Naive B cell (primary cell): ENCODE measurements around the gene CD300LD. TPM values are rescaled to one million over a fixed set of nuclear protein-coding genes. Genes with fewer than 3 reads are reported as not detected.

Experiments used
- ATAC-seq, 2 donors: fragments of 150-1000 bp; cut with Tn5 transposase; 2 replicates each; pipeline ENCODE4 v1.10.0; 2021; ENCODE audit warnings: low read depth in 2 of 2, mild to moderate bottlenecking in 2 of 2, moderate library complexity in 2 of 2
- DNase-seq: peaks from one replicate; pipeline ENCODE4 v3.0.0; 2022
- H3K27ac Mint-ChIP-seq, 6 donors: one replicate each; pipeline ENCODE4 v1.8.0; 2020 to 2022; ENCODE audit warnings: mild to moderate bottlenecking in 6 of 6, mixed read lengths in 6 of 6, moderate library complexity in 5 of 6, inconsistent platforms in 2 of 6
- H3K27me3 Mint-ChIP-seq, 3 donors: one replicate each; pipeline ENCODE4 v1.8.0; 2021 to 2022; ENCODE audit warnings: mixed read lengths in 3 of 3, mild to moderate bottlenecking in 1 of 3
- H3K36me3 Mint-ChIP-seq, 2 donors: one replicate each; pipeline ENCODE4 v1.8.0; 2020 to 2022; ENCODE audit warnings: mixed read lengths in 2 of 2, inconsistent platforms in 1 of 2, mild to moderate bottlenecking in 1 of 2
- H3K4me1 Mint-ChIP-seq, 3 donors: one replicate each; pipeline ENCODE4 v1.8.0; 2020 to 2022; ENCODE audit warnings: mixed read lengths in 3 of 3, inconsistent platforms in 1 of 3, mild to moderate bottlenecking in 1 of 3, moderate library complexity in 1 of 3
- H3K4me3 Mint-ChIP-seq, 8 donors: one replicate each; pipeline ENCODE4 v1.8.0; 2020 to 2022; ENCODE audit warnings: mild to moderate bottlenecking in 8 of 8, mixed read lengths in 8 of 8, moderate library complexity in 8 of 8, inconsistent platforms in 2 of 8
- H3K9me3 Mint-ChIP-seq, 7 donors: one replicate each; pipeline ENCODE4 v1.8.0; 2020 to 2022; ENCODE audit warnings: mixed read lengths in 7 of 7, mild to moderate bottlenecking in 5 of 7, inconsistent platforms in 2 of 7, moderate library complexity in 1 of 7
- polyA plus RNA-seq, 6 donors: library from polyadenylated mRNA; unstranded; fragments of 300-500 nt; fragmentation: Illumina TruSeq; gene quantifications; one replicate each; pipeline ENCODE4 v1.2.3, GENCODE V29; 2021; ENCODE audit warnings: low read depth in 6 of 6

Gene CD300LD
- polyA plus RNA-seq, 6 donors from 2014 or later, result not detected

DNA sequence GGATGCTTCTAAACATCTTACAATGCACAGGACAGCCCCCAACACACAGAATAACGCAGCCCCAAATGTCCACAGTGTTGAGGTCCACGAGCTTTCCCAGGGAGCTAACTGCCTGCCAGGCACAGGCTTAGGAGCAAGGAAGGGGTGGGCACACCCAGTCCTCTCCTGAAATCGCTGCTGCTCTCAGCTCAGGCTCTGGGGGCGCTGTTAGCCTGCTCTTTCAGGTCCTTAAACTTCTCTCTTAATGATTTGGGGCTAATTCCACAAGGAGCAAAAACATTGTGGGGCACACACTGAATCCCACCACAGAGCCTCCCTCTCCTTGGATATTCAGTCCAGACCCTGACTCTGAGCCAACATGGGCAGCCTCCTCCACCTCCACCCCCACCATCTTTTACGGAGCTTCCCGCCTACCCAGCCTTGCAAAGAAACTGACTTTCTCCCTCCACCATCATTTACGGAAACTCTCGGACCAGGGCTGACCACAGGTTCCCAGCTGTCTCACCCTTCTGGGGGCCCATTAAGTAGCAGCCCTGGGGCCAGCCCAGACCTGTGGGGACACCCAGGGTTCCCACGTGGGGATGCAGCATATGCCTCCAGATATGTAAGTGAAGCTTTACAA, 25.8 kb downstream of the CD300LD start:
- H3K36me3 Mint-ChIP-seq, result peaks cover 0 to 16% of the 10 kb centered on the region in 2 donors
- peaks cover 13 to 48% (median 27%) of the 10 kb centered on the region in 3 donors for H3K4me1 Mint-ChIP-seq
- peaks cover 26 to 72% (median 67%) of the 10 kb centered on the region in 3 donors for H3K27me3 Mint-ChIP-seq
- H3K27ac Mint-ChIP-seq, result no peak overlapping the region
- peaks cover 0 to 8% (median 0%) of the 10 kb centered on the region in 7 donors for H3K9me3 Mint-ChIP-seq
- ATAC-seq, result peak in 1 of 2 donors; percentile 58
- H3K4me3 Mint-ChIP-seq, result peak overlapping the region in 1 of 8 donors; percentile 61
- DNase-seq, result peak; percentile 30

DNA sequence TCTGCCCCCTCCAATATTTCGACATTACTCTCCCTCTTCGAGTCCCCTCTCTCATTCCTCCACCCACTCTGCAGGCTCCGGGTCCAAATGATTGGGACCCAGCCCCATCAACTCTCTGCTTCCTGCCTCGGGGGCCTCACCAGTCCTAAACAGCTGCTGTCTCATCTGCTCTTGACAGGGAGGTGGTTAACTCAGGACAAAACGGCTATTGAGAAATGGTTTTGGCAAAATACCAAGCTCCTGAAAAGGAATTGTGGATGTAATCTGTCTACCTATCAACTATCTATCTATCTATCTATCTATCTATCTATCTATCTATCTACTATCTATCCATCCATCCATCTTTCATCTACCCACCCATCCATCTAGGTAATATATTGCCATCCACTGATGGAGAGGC, 27.0 kb downstream of the CD300LD start:
- ATAC-seq (no peak), DNase-seq (no peak)
- Mint-ChIP-seq H3K27ac (peak overlapping the region in 1 of 6 donors; percentile 86), H3K36me3 (peaks cover 0 to 16% of the 10 kb centered on the region in 2 donors), H3K27me3 (peaks cover 21 to 69% (median 60%) of the 10 kb centered on the region in 3 donors), H3K4me3 (no peak overlapping the region), H3K9me3 (peaks cover 0 to 8% (median 0%) of the 10 kb centered on the region in 7 donors), H3K4me1 (peaks cover 13 to 50% (median 30%) of the 10 kb centered on the region in 3 donors)

DNA sequence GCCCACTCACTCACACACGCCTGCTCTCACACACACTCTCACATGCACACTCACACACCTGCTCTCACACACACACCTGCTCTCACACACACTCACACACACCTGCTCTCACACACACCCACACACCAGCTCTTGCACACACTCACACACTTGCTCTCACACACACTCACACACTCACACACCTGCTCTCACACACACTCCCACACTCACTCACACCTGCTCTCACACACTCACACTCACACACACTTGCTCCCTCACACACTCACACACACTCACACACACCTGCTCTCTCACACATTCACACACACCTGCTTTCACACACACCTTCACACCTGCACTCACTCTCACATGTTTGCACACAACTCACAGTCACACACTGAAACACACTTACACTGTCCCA, 28.7 kb downstream of the CD300LD start:
- H3K4me1 Mint-ChIP-seq, result peaks cover 7 to 50% (median 32%) of the 10 kb centered on the region in 3 donors
- H3K4me3 Mint-ChIP-seq, result no peak overlapping the region
- DNase-seq (no peak), ATAC-seq (no peak)
- H3K36me3 Mint-ChIP-seq, result peaks cover 7 to 8% of the 10 kb centered on the region in 2 donors
- peaks cover 10 to 65% (median 45%) of the 10 kb centered on the region in 3 donors for H3K27me3 Mint-ChIP-seq
- peaks cover 0 to 11% (median 3%) of the 10 kb centered on the region in 7 donors for H3K9me3 Mint-ChIP-seq
- H3K27ac Mint-ChIP-seq, result no peak overlapping the region

DNA sequence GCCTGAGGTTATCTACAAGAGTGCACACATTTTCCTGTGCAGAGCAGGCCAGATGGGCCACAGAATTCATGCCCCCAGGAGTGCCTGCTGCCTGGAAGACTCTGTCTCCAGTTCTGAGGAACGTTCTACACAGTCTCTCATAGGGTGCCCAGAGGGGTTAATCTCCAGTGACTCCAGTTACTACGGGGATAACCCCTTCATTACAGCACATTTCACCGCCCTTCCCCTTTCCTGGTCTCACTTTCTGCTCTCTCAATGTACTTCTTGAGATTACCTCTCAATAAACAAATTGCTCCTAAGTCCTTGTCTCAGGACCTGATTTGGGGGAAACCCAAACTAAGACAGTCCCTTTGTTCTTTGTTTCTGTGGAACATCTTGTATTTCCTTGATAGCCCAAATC, 30.5 kb downstream of the CD300LD start:
- ATAC-seq (peak in 1 of 2 donors; percentile 53), DNase-seq (no peak)
- H3K4me3 Mint-ChIP-seq, result peak overlapping the region in 3 of 8 donors; percentile 7 to 17 (median 13)
- peaks cover 0 to 46% (median 36%) of the 10 kb centered on the region in 3 donors for H3K4me1 Mint-ChIP-seq
- peaks cover 3 to 53% (median 33%) of the 10 kb centered on the region in 3 donors for H3K27me3 Mint-ChIP-seq
- H3K36me3 Mint-ChIP-seq, result peaks cover 7 to 9% of the 10 kb centered on the region in 2 donors
- peaks cover 0 to 21% (median 5%) of the 10 kb centered on the region in 7 donors for H3K9me3 Mint-ChIP-seq
- H3K27ac Mint-ChIP-seq, result peak overlapping the region in 2 of 6 donors; percentile 5 to 77

DNA sequence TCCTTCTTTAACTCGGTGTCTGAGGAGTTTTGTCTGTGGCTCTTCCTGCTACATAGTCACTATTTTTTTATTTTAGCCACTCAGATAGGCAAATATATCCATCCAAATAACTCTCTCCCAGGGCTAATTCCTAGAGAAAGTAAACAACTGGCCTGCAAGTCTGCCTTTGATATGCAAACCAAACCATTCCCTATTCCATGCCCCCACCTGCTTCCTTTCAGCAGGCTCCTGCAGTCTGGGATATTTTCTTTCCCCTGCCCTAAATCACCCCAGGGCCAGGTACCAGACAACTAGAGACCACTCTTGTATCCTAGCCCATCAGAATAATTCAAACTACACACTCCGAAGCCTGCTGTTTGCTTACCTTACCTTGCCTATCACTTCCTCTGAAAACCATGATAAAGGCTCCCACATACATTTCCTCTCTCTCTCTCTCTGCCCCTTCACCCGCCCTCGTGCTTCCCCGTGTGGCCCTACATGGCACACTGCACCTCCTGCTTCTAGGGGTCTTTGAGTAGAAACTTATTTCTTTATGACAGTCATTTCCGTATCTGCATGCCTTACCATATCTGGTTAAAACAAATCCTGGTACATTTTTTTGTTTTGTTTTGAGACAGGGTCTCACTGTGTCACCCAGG, 33.1 kb downstream of the CD300LD start:
- H3K9me3 Mint-ChIP-seq, result peaks cover 0 to 21% (median 10%) of the 10 kb centered on the region in 7 donors
- H3K4me3 Mint-ChIP-seq, result peak overlapping the region in 5 of 8 donors; percentile 58 to 84 (median 71)
- DNase-seq (no peak), ATAC-seq (peak in 1 of 2 donors; percentile 30)
- H3K36me3 Mint-ChIP-seq, result peaks cover 7 to 16% of the 10 kb centered on the region in 2 donors
- H3K27ac Mint-ChIP-seq, result peak overlapping the region in 5 of 6 donors; percentile 25 to 96 (median 88)
- peaks cover 0 to 46% (median 36%) of the 10 kb centered on the region in 3 donors for H3K4me1 Mint-ChIP-seq
- H3K27me3 Mint-ChIP-seq, result peaks cover 0 to 45% (median 21%) of the 10 kb centered on the region in 3 donors

DNA sequence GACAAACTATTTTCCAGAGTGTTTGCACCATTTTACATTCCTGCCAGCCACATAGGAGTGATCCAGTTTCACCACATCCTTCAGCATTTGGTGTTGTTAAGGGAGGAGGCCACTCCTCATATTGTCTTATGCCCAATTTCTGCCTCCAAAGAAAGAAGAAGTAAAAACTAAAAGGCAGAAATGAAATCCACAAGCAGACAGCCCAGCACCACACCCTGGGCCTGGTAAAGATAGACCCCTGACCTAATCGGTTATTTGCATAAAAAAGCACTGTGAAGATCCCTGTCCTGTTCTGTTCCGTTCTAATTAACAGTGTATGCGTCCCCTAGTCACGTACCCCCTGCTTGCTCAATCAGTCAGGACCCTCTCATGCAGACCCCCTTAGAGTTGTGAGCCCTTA, 33.7 kb downstream of the CD300LD start:
- ATAC-seq (peak in 1 of 2 donors; percentile 61), DNase-seq (peak; percentile 25)
- Mint-ChIP-seq H3K27me3 (peaks cover 0 to 40% (median 17%) of the 10 kb centered on the region in 3 donors), H3K4me3 (peak overlapping the region in 5 of 8 donors; percentile 58 to 84 (median 71)), H3K4me1 (peaks cover 0 to 42% (median 36%) of the 10 kb centered on the region in 3 donors), H3K27ac (peak overlapping the region in 5 of 6 donors; percentile 11 to 96 (median 88)), H3K36me3 (peaks cover 7 to 11% of the 10 kb centered on the region in 2 donors), H3K9me3 (peaks cover 0 to 21% (median 10%) of the 10 kb centered on the region in 7 donors)

DNA sequence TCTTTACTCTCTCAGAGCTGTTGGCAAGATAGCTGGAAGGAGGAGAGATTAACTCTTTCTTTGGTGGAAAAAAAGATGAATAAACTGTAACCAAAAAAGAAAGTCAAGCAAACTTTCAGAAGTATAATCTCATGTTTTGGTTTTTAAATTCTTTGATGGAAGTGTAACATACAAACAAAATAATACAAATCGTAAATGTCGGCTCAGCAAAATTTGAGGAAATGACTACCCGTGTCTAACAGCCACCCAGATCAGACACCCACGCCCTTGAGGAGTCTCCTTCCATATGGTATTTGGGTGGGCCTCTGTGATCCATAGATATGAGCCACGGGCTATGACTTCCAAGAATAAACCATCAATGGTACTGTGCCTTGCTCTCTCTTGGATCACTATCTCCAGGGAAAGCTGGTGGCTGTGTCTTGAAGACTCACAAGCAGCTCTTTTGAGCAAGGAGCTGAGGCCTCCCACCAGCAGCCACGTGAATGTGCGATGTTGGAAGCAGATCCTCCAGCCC, 36.6 kb downstream of the CD300LD start:
- no peak overlapping the region for H3K4me3 Mint-ChIP-seq
- no peak for DNase-seq
- H3K36me3 Mint-ChIP-seq, result peaks cover 7 to 8% of the 10 kb centered on the region in 2 donors
- H3K27ac Mint-ChIP-seq, result peak overlapping the region in 1 of 6 donors; percentile 12
- ATAC-seq, result no peak
- H3K9me3 Mint-ChIP-seq, result peaks cover 0 to 21% (median 10%) of the 10 kb centered on the region in 7 donors
- H3K27me3 Mint-ChIP-seq, result peaks cover 0 to 30% (median 14%) of the 10 kb centered on the region in 3 donors
- peaks cover 4 to 32% (median 29%) of the 10 kb centered on the region in 3 donors for H3K4me1 Mint-ChIP-seq

DNA sequence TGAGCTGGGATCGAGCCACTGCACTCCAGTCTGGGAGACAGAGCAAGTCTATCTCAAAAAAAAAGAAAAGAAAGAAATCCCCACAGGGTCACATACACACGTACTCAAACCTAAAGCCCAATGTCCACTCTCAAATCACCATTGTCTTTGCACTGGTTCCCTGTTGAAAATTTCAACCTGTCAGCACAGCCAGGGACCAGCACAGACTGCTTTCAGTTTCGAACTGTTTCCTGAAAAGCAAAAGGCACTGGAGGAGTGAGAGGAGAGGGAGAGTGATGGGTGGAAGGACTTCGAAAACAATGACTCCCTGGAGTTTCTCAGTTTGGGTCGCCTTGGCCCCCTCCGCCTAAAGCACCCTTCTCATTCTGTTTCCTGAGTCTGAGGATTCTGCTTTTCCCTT, 37.2 kb downstream of the CD300LD start:
- Mint-ChIP-seq H3K4me3 (no peak overlapping the region), H3K27ac (no peak overlapping the region), H3K36me3 (peaks cover 7 to 8% of the 10 kb centered on the region in 2 donors), H3K9me3 (peaks cover 0 to 21% (median 10%) of the 10 kb centered on the region in 7 donors), H3K27me3 (peaks cover 3 to 35% (median 20%) of the 10 kb centered on the region in 3 donors), H3K4me1 (peaks cover 4 to 32% (median 29%) of the 10 kb centered on the region in 3 donors)
- DNase-seq, result no peak
- ATAC-seq, result no peak

DNA sequence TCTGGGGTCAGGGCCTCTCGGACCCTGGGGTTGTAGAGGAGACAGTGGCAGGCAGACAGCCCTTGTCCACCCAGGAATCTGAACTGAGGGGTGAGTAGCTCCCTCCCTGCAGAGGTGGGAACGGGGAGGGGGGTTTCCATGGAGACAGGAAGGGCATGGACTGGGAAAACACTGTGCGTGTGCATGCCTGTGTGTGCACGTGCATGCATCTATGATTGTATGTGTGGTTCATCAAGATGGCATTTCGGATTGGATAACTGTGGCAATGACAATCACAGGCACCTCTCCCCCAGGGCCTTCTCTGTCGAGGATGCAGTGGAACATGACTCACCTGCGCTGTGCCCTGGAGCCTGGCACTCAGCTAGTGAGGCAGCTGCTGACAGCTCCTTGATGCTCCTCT, 40.0 kb downstream of the CD300LD start:
- Mint-ChIP-seq H3K9me3 (peaks cover 0 to 10% (median 3%) of the 10 kb centered on the region in 7 donors), H3K27me3 (peaks cover 8 to 48% (median 26%) of the 10 kb centered on the region in 3 donors), H3K36me3 (peaks cover 0 to 8% of the 10 kb centered on the region in 2 donors), H3K4me3 (no peak overlapping the region), H3K27ac (no peak overlapping the region), H3K4me1 (peaks cover 7 to 10% (median 10%) of the 10 kb centered on the region in 3 donors)
- no peak for DNase-seq
- ATAC-seq, result no peak

DNA sequence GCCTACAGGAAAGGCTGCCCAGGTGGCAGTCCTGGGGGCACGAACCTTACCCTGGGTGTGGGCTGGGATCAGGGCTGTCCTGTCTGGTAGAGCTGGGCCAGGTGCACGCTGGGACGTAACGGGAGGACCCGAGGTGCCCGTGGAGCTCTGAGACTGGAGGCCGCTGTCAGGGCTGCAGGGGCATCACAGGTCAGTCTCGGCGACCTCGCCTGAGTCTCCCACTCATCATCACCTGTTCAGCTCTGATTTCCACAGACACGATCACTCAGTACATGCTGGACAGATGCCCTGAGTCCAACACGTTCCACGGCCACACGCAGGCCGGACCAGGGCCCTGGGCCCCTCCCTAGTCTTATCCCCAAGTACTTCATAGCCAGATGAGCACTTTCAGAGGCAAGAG, 41.5 kb downstream of the CD300LD start:
- Mint-ChIP-seq H3K27me3 (peaks cover 8 to 39% (median 26%) of the 10 kb centered on the region in 3 donors), H3K9me3 (no peaks in the 10 kb centered on the region), H3K36me3 (no peaks in the 10 kb centered on the region), H3K4me1 (peaks cover 7 to 20% (median 8%) of the 10 kb centered on the region in 3 donors), H3K27ac (peak overlapping the region in 1 of 6 donors; percentile 56), H3K4me3 (no peak overlapping the region)
- ATAC-seq (no peak), DNase-seq (no peak)

DNA sequence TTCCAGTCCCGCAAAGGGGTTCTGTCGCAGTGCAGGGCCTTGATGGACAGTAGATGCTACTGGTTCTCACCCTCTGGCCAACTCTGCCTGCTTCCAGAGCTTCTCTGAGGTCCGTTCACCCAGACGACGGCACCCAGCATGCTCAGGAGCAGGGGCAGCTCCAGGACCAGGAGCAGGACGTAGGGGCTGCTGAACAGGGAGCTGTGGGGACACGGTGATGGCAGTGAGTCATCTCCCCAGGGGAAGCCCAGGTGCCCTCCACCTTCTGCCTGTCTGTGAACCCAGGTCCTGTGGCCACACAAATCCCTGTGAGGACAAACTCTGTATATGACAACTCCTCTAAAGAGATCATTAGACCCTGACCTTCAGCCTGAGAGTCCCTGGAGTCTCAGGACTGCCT, 42.7 kb downstream of the CD300LD start:
- peaks cover 8 to 39% (median 26%) of the 10 kb centered on the region in 3 donors for H3K27me3 Mint-ChIP-seq
- H3K36me3 Mint-ChIP-seq, result no peaks in the 10 kb centered on the region
- DNase-seq, result no peak
- peaks cover 12 to 21% (median 15%) of the 10 kb centered on the region in 3 donors for H3K4me1 Mint-ChIP-seq
- H3K4me3 Mint-ChIP-seq, result no peak overlapping the region
- no peak for ATAC-seq
- H3K27ac Mint-ChIP-seq, result no peak overlapping the region
- no peaks in the 10 kb centered on the region for H3K9me3 Mint-ChIP-seq

DNA sequence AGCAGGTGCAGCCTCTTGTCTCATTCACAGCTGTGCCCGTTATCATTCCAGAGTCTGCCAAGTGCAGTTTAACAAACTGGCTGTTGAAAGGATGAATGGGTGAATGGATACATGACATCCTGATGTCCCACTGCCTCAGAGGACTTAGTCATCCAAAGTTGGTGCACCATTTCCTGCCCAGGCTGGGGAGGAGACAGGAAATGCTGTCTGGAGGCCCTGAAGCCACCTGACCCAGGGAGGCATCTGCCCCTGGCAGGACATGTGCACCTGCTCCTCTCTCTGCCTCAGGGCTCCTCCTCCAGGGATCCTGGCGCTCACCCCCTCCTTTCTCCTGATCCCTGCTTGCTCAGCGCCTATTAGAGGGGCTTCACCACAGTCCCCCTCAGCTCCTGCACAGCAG, 44.3 kb downstream of the CD300LD start:
- ATAC-seq, result no peak
- no peak for DNase-seq
- no peaks in the 10 kb centered on the region for H3K9me3 Mint-ChIP-seq
- H3K36me3 Mint-ChIP-seq, result no peaks in the 10 kb centered on the region
- no peak overlapping the region for H3K4me3 Mint-ChIP-seq
- H3K27me3 Mint-ChIP-seq, result peaks cover 8 to 40% (median 26%) of the 10 kb centered on the region in 3 donors
- peaks cover 12 to 21% (median 15%) of the 10 kb centered on the region in 3 donors for H3K4me1 Mint-ChIP-seq
- H3K27ac Mint-ChIP-seq, result peak overlapping the region in 2 of 6 donors; percentile 1 to 79

DNA sequence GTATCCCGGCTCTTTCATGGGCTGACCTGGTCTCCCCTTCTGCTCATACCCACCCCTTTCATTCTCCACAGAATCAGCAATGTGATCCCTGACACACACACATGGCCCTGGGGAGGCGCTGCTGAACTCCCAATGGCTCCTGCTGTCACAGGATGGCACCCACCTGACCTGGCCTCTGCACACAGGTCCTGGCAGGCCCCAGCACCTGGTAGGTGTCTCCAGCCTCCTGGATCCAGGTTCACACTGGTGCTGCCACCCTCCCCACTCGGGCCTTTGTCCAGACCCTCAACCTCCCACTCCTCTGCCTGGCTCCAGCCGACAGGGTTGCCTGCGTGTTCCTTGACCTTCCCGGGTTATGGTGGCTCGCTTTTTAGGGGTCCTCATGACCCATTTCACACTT, 44.8 kb downstream of the CD300LD start:
- no peak for ATAC-seq
- Mint-ChIP-seq H3K9me3 (no peaks in the 10 kb centered on the region), H3K27ac (peak overlapping the region in 3 of 6 donors; percentile 1 to 79 (median 70)), H3K27me3 (peaks cover 8 to 44% (median 26%) of the 10 kb centered on the region in 3 donors), H3K36me3 (no peaks in the 10 kb centered on the region), H3K4me3 (no peak overlapping the region), H3K4me1 (peaks cover 12 to 21% (median 15%) of the 10 kb centered on the region in 3 donors)
- no peak for DNase-seq
